Ishikawa (cell line): Measurements from ENCODE around the gene THAP4.

ENCODE experiments used
- MAX ChIP-seq: IDR thresholded peaks from 2 replicates; pipeline ENCODE4 v1.6.1; 2012
- REST ChIP-seq: IDR thresholded peaks from 2 replicates; pipeline ENCODE4 v1.6.1; 2012; ENCODE audit warnings: low read depth, mild to moderate bottlenecking
- TAF1 ChIP-seq: IDR thresholded peaks from 2 replicates; pipeline ENCODE4 v1.6.1; 2012; ENCODE audit warnings: low read depth, mild to moderate bottlenecking

DNA sequence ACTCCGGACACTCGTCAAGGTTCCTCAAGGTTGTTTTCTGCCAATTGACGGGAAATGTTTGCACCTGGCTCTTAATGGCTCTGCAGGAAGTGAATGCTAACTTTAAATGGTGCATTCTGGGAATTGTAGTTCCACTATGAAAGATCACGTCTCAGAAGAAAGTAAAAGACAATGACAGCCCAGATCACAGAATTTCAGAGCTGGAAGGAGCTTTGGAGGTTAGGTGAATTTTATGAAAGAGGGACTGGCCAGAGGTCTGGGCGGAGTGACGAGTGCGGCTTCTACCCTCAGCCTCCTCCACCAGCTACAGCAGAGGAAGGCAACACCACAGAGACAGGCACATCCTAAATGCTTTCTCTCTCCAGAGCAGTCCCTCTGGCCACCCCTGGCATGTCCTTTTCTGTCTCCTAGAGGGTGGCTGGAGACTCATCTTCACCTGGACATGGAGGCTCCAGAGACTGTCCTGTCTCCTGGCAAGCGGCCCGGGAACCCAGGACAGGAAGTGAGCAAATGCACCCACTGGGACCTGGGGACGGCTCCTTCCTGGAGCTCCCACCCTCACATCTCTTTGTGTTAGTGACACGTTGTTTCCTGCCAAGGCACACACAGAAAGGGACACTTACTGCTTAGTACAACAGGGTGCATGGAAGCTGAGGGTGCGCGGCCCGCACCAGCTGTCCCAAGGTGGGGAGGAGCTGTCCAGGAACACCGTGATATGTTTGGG is 19.4 kb downstream of the THAP4 start:
- TF ChIP-seq REST (no peak), TAF1 (no peak), MAX (no peak)
